NCI-H1092 (cell line): ENCODE measurements around the gene PROCA1.

ENCODE experiments used
- DNase-seq: peaks from one replicate; lab custom pipeline; 2025; lab: John Stamatoyannopoulos, UW

Gene PROCA1

GRCh38 chr17:28711723-28712031 is at the start of gene PROCA1:
Gene PROCA1, minus strand, starts transcription at chr17:28711888. Its CDS starts 228 bp downstream, at chr17:28711660.
- no peak for DNase-seq

GRCh38 chr17:28760601-28761562 is 49.2 kb upstream of the PROCA1 start:
- DNase-seq = peak; percentile 62

- DNase-seq = no peak
These were observed 47.7 kb upstream of the PROCA1 start for GRCh38 chr17:28759256-28759865.

GRCh38 chr17:28758411-28759121 is 46.9 kb upstream of the PROCA1 start:
- no peak for DNase-seq

GRCh38 chr17:28756049-28756804 is 44.5 kb upstream of the PROCA1 start:
- DNase-seq = no peak

GRCh38 chr17:28755486-28755885 is 43.8 kb upstream of the PROCA1 start:
- no peak for DNase-seq

GRCh38 chr17:28751600-28752366 is 40.1 kb upstream of the PROCA1 start:
- DNase-seq = no peak

- peak; percentile 87 for DNase-seq
These were observed 38.7 kb upstream of the PROCA1 start for GRCh38 chr17:28750178-28751047.

- no peak for DNase-seq
These were observed 38.0 kb upstream of the PROCA1 start for GRCh38 chr17:28749516-28750177.

GRCh38 chr17:28748852-28749515 is 37.3 kb upstream of the PROCA1 start:
- no peak for DNase-seq

GRCh38 chr17:28747801-28748750 is 36.4 kb upstream of the PROCA1 start:
- no peak for DNase-seq

GRCh38 chr17:28747051-28747691 is 35.5 kb upstream of the PROCA1 start:
- DNase-seq = peak; percentile 39

GRCh38 chr17:28746611-28747050 is 34.9 kb upstream of the PROCA1 start:
- peak; percentile 64 for DNase-seq

GRCh38 chr17:28745786-28746411 is 34.2 kb upstream of the PROCA1 start:
- DNase-seq = no peak

- peak; percentile 28 for DNase-seq
These were observed 33.5 kb upstream of the PROCA1 start for GRCh38 chr17:28744972-28745785.
